ENCODE data around the gene CWC22. TPM values are rescaled to one million over a fixed set of nuclear protein-coding genes. Genes with fewer than 3 reads are reported as not detected.

CWC22 gene
- total and polyA plus RNA-seq, 2 of the 13 experiments (the other 11 are each of a cell fraction or from before 2014, with no cell fraction given): 5.7 to 29.2 TPM

DNA sequence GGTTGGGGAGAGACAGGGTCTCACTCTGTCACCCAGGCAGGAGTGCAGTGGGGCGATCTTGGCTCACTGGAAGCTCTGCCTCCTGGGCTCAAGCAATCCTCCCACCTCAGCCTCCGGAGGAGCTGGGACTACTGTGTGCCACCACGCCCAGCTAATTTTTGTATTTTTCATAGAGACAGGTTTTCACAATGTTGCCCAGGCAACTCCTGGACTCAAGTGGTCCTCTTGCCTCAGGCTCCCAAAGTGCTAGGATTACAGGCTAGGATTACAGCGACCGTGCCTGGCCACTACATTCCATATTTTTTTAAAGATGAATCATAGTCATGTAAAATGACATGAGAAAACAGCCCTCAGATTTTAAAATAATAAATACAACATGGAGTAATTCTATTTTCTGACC lies 32.3 kb downstream of the CWC22 start (continued):
- no peak for TF ChIP-seq NFKB2 (CRISPR knock-in tag; IDR thresholded peaks at IDR 0.05; ENCODE audit: borderline replicate concordance)
- TF ChIP-seq PRPF4 (IDR thresholded peaks at IDR 0.05; ENCODE audit: low read depth, low read length, poor library complexity, severe bottlenecking): no peak
- no peak for TF ChIP-seq ZBTB42 (CRISPR knock-in tag; IDR thresholded peaks at IDR 0.05)

DNA sequence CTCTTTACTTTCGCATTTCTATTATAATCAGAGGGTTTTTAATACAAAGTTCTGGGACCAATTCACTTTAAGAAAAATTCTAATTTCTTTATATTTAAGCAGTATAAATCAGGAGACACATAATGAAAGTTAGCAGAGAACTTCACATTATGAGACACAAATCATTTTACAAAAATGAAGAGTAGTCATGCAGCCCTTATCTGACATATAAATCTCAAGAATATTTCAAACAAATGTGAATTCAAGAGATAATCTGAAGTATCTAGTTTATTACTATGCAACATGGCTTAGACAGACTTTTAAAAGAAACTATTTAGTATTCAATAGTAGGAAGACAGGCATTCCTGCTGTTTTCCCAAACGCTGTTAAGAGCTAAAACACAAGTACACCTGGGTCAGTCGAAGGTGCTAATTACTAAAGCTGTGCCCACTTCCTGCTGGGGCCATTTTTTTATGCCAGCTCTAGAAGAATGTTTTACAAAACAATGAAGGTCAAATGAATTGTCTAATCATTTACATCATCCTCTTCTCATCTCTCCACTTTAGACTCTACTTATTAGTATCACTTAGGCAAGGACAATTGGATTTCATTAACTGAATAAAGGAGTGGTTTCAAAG lies 40.2 kb downstream of the CWC22 start:
- Histone ChIP-seq H3K4me1 (ENCODE audit: insufficient read depth, low read length) (no peaks in the 10 kb centered on the region), H4K20me1 (ENCODE audit: insufficient read depth, low read length) (no peaks in the 10 kb centered on the region), H3K4me3 (replicated peaks in 1 of 3; ENCODE audit: insufficient read depth in 1 of 3, low read depth in 2 of 3, low read length in 3 of 3) (no peak overlapping the region), H3K27ac (ENCODE audit: extremely low read length, insufficient read depth, low read length) (no peak overlapping the region), H3K36me3 (replicated peaks in 1 of 2; ENCODE audit: control insufficient read depth in 1 of 2, insufficient read depth in 2 of 2, low read length in 2 of 2) (peaks cover 22 to 62% of the 10 kb centered on the region in 2 experiments), H3K9ac (ENCODE audit: insufficient read depth, low read depth, low read length) (no peak overlapping the region), H3K4me2 (ENCODE audit: low read depth, low read length) (no peak overlapping the region), H2AFZ (ENCODE audit: low read length) (no peak overlapping the region), H3K9me3 (ENCODE audit: low read length) (no peaks in the 10 kb centered on the region), H3K27me3 (ENCODE audit: control insufficient read depth in 1 of 2, insufficient read depth in 2 of 2, low read length in 2 of 2) (no peaks in the 10 kb centered on the region), H3K79me2 (ENCODE audit: insufficient read depth, low read length) (no peaks in the 10 kb centered on the region)
- TF ChIP-seq MYC (CRISPR knock-in tag; IDR thresholded peaks at IDR 0.05; ENCODE audit: borderline replicate concordance) (no peak), NAIF1 (CRISPR knock-in tag; IDR thresholded peaks at IDR 0.05; ENCODE audit: borderline replicate concordance) (no peak), GPBP1L1 (CRISPR knock-in tag; IDR thresholded peaks at IDR 0.05) (no peak), KLF16 (CRISPR knock-in tag; IDR thresholded peaks at IDR 0.05) (no peak), ELF4 (CRISPR knock-in tag; IDR thresholded peaks at IDR 0.05; ENCODE audit: borderline replicate concordance) (no peak), ZNF33B (CRISPR knock-in tag; IDR thresholded peaks at IDR 0.05) (no peak), SUZ12 (IDR thresholded peaks at IDR 0.05; ENCODE audit: low read depth, low read length) (no peak), PAWR (CRISPR knock-in tag; IDR thresholded peaks at IDR 0.05; ENCODE audit: borderline replicate concordance) (no peak), FOXK1 (CRISPR knock-in tag; IDR thresholded peaks at IDR 0.05; ENCODE audit: borderline replicate concordance, low read depth) (no peak), TRIM24 (CRISPR knock-in tag; IDR thresholded peaks at IDR 0.05) (no peak), STAT5B (CRISPR knock-in tag; IDR thresholded peaks at IDR 0.05) (no peak)
- TF ChIP-seq, protein P1, sequence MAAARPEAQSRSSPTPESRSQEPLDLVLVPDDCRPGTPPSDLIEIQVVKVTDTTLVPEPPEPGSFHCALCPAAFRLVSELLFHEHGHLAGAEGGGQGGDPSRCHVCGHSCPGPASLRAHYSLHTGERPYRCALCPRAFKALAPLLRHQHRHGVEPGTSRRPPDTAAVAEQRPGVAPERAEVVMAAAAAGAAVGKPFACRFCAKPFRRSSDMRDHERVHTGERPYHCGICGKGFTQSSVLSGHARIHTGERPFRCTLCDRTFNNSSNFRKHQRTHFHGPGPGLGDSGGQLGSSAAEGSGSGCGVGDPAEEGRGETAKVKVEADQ (CRISPR knock-in tag; IDR thresholded peaks at IDR 0.05; ENCODE audit: borderline replicate concordance): no peak
- POLR2A ChIA-PET: no interaction called here
- DNase-seq (ENCODE audit: low spot score) (no peak), FAIRE-seq (no peak), ATAC-seq (no peak)
- 98% methylated on average over 3 of the region's 3 CpGs for WGBS (ENCODE audit: low lambda C conversion rate)
- CTCF ChIA-PET (ENCODE audit: low intra/inter-chr PET ratio, low total read pairs): no interaction called here
- no TSS peak for BruUV-seq (replicated peaks)
- intact Hi-C loops (cut with micrococcal nuclease; ENCODE audit: unreplicated experiment) (no loop called here), in situ Hi-C loops (cut with HindIII; ENCODE audit: extremely low pct_ligation_motif_present, low pct_unique_long_range_greater_than_20kb) (no loop called here)
